Measurements from ENCODE around the gene GRWD1. TPM values are rescaled to one million over a fixed set of nuclear protein-coding genes. Genes with fewer than 3 reads are reported as not detected.
A peak's percentile ranks its signal among the peaks of the same experiment; 100 is the strongest.

The GRWD1 gene
- total and polyA plus RNA-seq, 2 of the 13 experiments (the other 11 are each of a cell fraction or from before 2014, with no cell fraction given), result 10.8 to 46.6 TPM

DNA sequence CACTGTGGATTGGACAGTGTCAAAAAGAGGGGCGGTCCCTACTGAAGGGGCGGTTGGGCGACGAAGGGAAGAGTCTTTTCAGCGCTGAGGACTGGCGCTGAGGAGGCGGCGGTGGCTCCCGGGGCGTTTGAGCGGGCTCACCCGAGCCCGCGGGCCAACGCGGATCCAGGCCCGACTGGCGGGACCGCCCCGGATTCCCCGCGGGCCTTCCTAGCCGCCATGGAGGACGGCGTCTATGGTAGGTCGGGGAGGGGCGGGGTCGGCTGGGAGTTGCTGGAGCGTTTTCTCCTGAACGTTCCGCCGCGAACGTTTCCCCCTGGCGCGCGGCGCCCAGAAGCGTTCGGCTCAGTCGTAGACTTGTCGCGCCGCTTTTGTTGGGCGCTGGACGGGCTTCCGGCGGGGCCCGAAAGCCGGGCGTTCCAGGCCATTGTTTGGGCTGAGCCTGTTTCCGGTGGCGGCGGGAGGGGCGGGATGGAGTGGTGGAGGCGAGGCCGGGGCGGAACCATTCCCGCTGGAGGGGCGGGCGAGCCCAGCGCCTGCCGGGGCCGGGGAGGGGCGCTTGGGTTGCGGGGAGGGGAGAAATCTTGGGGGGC lies 23.6 kb downstream of the GRWD1 start, which contains the start of gene CYTH2 (continued):
- no peak for TF ChIP-seq CAMTA2 (CRISPR knock-in tag; IDR thresholded peaks at IDR 0.05; ENCODE audit: borderline replicate concordance)
- TF ChIP-seq TOE1 (CRISPR knock-in tag; IDR thresholded peaks at IDR 0.05), result no peak
- TF ChIP-seq KAT7 (CRISPR knock-in tag; IDR thresholded peaks at IDR 0.05; ENCODE audit: borderline replicate concordance), result peak; percentile 32; the same call in 1 of the 2 replicates
- 0 out of 2 replicates have a peak, but pooled peaks have one; percentile 23 for TF ChIP-seq ZBTB38 (CRISPR knock-in tag; IDR thresholded peaks at IDR 0.05)
- TF ChIP-seq ZFY (CRISPR knock-in tag; IDR thresholded peaks at IDR 0.05), result peak; percentile 60
- TF ChIP-seq ZSCAN29 (CRISPR knock-in tag; conservative IDR thresholded peaks at IDR 0.05), result no peak
- no peak; the same call in 1 of the 2 replicates for TF ChIP-seq HOXA5 (CRISPR knock-in tag; IDR thresholded peaks at IDR 0.05)
- no peak for TF ChIP-seq RELA (CRISPR knock-in tag; IDR thresholded peaks at IDR 0.05)
- TF ChIP-seq CENPX (CRISPR knock-in tag; IDR thresholded peaks at IDR 0.05), result no peak
- TF ChIP-seq, protein P1, sequence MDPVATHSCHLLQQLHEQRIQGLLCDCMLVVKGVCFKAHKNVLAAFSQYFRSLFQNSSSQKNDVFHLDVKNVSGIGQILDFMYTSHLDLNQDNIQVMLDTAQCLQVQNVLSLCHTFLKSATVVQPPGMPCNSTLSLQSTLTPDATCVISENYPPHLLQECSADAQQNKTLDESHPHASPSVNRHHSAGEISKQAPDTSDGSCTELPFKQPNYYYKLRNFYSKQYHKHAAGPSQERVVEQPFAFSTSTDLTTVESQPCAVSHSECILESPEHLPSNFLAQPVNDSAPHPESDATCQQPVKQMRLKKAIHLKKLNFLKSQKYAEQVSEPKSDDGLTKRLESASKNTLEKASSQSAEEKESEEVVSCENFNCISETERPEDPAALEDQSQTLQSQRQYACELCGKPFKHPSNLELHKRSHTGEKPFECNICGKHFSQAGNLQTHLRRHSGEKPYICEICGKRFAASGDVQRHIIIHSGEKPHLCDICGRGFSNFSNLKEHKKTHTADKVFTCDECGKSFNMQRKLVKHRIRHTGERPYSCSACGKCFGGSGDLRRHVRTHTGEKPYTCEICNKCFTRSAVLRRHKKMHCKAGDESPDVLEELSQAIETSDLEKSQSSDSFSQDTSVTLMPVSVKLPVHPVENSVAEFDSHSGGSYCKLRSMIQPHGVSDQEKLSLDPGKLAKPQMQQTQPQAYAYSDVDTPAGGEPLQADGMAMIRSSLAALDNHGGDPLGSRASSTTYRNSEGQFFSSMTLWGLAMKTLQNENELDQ (CRISPR knock-in tag; IDR thresholded peaks at IDR 0.05; ENCODE audit: borderline replicate concordance), result no peak
- TF ChIP-seq, protein P2, sequence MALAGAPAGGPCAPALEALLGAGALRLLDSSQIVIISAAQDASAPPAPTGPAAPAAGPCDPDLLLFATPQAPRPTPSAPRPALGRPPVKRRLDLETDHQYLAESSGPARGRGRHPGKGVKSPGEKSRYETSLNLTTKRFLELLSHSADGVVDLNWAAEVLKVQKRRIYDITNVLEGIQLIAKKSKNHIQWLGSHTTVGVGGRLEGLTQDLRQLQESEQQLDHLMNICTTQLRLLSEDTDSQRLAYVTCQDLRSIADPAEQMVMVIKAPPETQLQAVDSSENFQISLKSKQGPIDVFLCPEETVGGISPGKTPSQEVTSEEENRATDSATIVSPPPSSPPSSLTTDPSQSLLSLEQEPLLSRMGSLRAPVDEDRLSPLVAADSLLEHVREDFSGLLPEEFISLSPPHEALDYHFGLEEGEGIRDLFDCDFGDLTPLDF (CRISPR knock-in tag; IDR thresholded peaks at IDR 0.05), result 0 out of 2 replicates have a peak, but pooled peaks have one; percentile 49
- no peak; the same call in 1 of the 2 replicates for TF ChIP-seq TFDP1 (CRISPR knock-in tag; IDR thresholded peaks at IDR 0.05; ENCODE audit: borderline replicate concordance)
- TF ChIP-seq ZC3H13 (CRISPR knock-in tag; IDR thresholded peaks at IDR 0.05), result peak; percentile 65; the same call in 1 of the 2 replicates
- 0 out of 2 replicates have a peak, but pooled peaks have one; percentile 5 for TF ChIP-seq BCL6 (CRISPR knock-in tag; IDR thresholded peaks at IDR 0.05)
- TF ChIP-seq SIN3B (IDR thresholded peaks at IDR 0.05; ENCODE audit: low read length), result peak; percentile 27; the same call in 1 of the 2 replicates
- TF ChIP-seq ZNF34 (CRISPR knock-in tag; IDR thresholded peaks at IDR 0.05; ENCODE audit: borderline replicate concordance), result no peak; the same call in 1 of the 2 replicates
- no peak for TF ChIP-seq ZNF30 (CRISPR knock-in tag; IDR thresholded peaks at IDR 0.05)
- TF ChIP-seq, protein P3, sequence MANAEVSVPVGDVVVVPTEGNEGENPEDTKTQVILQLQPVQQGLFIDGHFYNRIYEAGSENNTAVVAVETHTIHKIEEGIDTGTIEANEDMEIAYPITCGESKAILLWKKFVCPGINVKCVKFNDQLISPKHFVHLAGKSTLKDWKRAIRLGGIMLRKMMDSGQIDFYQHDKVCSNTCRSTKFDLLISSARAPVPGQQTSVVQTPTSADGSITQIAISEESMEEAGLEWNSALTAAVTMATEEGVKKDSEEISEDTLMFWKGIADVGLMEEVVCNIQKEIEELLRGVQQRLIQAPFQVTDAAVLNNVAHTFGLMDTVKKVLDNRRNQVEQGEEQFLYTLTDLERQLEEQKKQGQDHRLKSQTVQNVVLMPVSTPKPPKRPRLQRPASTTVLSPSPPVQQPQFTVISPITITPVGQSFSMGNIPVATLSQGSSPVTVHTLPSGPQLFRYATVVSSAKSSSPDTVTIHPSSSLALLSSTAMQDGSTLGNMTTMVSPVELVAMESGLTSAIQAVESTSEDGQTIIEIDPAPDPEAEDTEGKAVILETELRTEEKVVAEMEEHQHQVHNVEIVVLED (CRISPR knock-in tag; IDR thresholded peaks at IDR 0.05; ENCODE audit: borderline replicate concordance), result peak; percentile 52; the same call in 1 of the 2 replicates
- TF ChIP-seq CENPT (CRISPR knock-in tag; IDR thresholded peaks at IDR 0.05; ENCODE audit: low read depth), result no peak
- TF ChIP-seq SMAD3 (CRISPR knock-in tag; IDR thresholded peaks at IDR 0.05), result no peak
- peak; percentile 73 for TF ChIP-seq HNRNPK (IDR thresholded peaks at IDR 0.05; ENCODE audit: low read depth, low read length, poor library complexity, severe bottlenecking)
- TF ChIP-seq ZNF432 (CRISPR knock-in tag; IDR thresholded peaks at IDR 0.05; ENCODE audit: borderline replicate concordance), result no peak
- TF ChIP-seq ZNF343 (CRISPR knock-in tag; IDR thresholded peaks at IDR 0.05), result peak; percentile 78; the same call in 1 of the 2 replicates
- peak; percentile 77 for TF ChIP-seq YY1 (IDR thresholded peaks at IDR 0.05; ENCODE audit: insufficient read depth, insufficient replicate concordance, low read depth, low read length)
- TF ChIP-seq KLF12 (CRISPR knock-in tag; IDR thresholded peaks at IDR 0.05; ENCODE audit: borderline replicate concordance), result peak; percentile 72; the same call in 1 of the 2 replicates

Measured in HepG2 (cell line).